Muscle of leg (tissue), 11 donors: Measurements from ENCODE around the gene MED22. TPM values are rescaled to one million over a fixed set of nuclear protein-coding genes. Genes with fewer than 3 reads are reported as not detected.

Experiments
- DNase-seq: peaks from one replicate; pipeline ENCODE4 v3.0.0; 2013
- H3K27ac ChIP-seq: one replicate; pipeline ENCODE4 v1.5.1; 2013; ENCODE audit warnings: mild to moderate bottlenecking, low read length, control low read depth
- H3K27me3 ChIP-seq: one replicate; pipeline ENCODE4 v1.6.1; 2013; ENCODE audit warnings: low read length; ENCODE audit not compliant: control insufficient read depth, insufficient read depth
- H3K36me3 ChIP-seq: one replicate; pipeline ENCODE4 v1.6.1; 2013; ENCODE audit warnings: low read length; ENCODE audit not compliant: control insufficient read depth, insufficient read depth
- H3K4me1 ChIP-seq: one replicate; pipeline ENCODE4 v1.6.1; 2013; ENCODE audit warnings: low read length; ENCODE audit not compliant: control insufficient read depth, insufficient read depth
- H3K4me3 ChIP-seq: one replicate; pipeline ENCODE4 v1.5.1; 2013; ENCODE audit warnings: low read length, control low read depth
- H3K9me3 ChIP-seq: replicated peaks from 2 replicates; pipeline ENCODE4 v1.6.1; 2013; ENCODE audit warnings: low read depth, low read length; ENCODE audit not compliant: control insufficient read depth
- WGBS: methylation state at CpG from one replicate; pipeline ENCODE4 v1.1.5; 2013; ENCODE audit warnings: missing lambda C conversion rate; ENCODE audit not compliant: insufficient coverage; 5-methylcytosine and 5-hydroxymethylcytosine counted together
- polyA plus RNA-seq, 8 donors: library from polyadenylated mRNA; unstranded; fragments of 120-200 nt; gene quantifications; one replicate each; pipeline versions ENCODE4 v1.2.1 to v1.2.3, GENCODE V29; 2013; ENCODE audit warnings: inconsistent platforms in 1 of 8, low replicate concordance in 1 of 8; ENCODE audit not compliant: insufficient read length in 8 of 8, insufficient read depth in 1 of 8
- total RNA-seq: library from RNA; stranded (reverse); fragments of 120-200 nt; gene quantifications from one replicate; pipeline ENCODE4 v1.2.4, GENCODE V29; 2013

The MED22 gene
- total and polyA plus RNA-seq, 9 donors: 22.7 to 29.0 (median 25.9) TPM

DNA sequence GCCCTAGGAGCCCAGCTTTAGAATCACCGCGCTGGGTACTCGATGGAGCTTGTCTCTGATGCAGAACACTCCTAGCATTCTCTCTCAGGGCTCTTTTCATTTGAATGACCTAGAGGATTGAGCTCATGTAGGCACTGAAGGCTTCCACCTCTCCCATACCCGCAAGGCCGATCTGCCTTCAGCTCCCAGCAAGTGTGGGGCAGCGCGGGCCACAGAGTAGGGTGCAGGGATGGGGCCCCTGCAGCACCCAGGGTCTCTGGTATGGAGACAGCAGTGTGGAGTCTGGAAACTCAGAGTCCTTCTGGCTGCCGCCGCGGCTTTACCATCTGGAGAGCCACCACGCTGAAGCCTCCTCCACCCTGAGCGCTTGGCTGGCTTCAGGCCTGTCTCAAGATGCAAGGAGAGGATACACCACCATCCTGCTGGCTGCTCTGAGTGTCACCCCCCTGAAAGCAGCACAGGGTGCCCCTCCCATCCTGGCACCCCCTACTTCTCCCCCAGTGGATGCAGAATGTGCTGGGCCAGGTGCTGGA is 41.2 kb upstream of the MED22 start:
- Histone ChIP-seq H3K36me3 (no peaks in the 10 kb centered on the region), H3K4me3 (no peak overlapping the region), H3K9me3 (no peaks in the 10 kb centered on the region), H3K27ac (no peak overlapping the region), H3K27me3 (no peaks in the 10 kb centered on the region), H3K4me1 (no peaks in the 10 kb centered on the region)
- no peak for DNase-seq
- 93% methylated on average over 7 of the region's 12 CpGs for WGBS

DNA sequence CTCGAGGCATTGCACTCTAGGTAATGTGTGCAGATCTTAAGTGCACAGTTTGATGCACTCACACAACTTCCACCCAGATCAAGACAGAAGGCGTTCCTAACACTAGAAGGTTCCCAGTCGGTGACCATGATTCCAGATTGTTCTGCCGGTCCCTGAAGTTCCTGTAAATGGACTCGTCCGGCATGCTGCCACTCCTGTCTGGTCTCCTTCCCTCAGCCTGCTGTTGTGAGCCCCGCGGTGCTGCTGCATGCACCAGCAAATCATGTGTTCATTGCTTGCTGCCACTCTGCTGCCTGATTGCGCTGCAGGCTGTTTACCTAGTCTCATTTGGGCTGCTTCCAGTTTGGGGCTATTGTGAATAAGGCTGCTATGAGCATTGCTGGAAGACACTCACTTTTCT is 39.7 kb upstream of the MED22 start:
- no peaks in the 10 kb centered on the region for H3K36me3 ChIP-seq
- no peak for DNase-seq
- 76% methylated on average over 8 of the region's 9 CpGs for WGBS

DNA sequence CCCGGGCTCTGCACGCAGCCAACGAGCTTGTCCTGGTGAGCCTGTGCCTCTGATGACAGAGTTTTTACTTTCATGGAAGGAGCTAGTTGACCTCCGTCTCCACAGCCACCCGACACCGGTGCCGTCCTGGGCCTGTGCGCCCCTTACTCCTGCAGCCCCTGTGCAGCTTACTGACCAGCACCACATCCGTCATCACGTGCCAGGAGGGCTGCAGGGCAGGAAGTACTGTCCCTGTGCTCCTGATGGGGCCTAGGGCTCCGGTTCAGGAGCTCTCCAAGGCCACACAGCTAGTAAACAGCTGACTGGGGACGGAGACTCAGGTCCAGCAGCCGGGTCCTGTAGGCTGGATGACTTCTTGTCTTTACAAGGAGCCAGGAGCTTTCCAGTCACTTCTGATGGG is 38.4 kb upstream of the MED22 start:
- DNase-seq: no peak
- Histone ChIP-seq H3K9me3 (no peaks in the 10 kb centered on the region), H3K4me1 (no peaks in the 10 kb centered on the region), H3K27ac (no peak overlapping the region), H3K36me3 (no peaks in the 10 kb centered on the region), H3K27me3 (no peaks in the 10 kb centered on the region), H3K4me3 (no peak overlapping the region)
- 57% methylated on average over 13 of the region's 13 CpGs for WGBS

More for the DNA sequence above, 39.7 kb upstream of the MED22 start:
- no peaks in the 10 kb centered on the region for H3K4me1 ChIP-seq
- no peak overlapping the region for H3K27ac ChIP-seq
- H3K27me3 ChIP-seq: no peaks in the 10 kb centered on the region
- no peaks in the 10 kb centered on the region for H3K9me3 ChIP-seq
- no peak overlapping the region for H3K4me3 ChIP-seq

DNA sequence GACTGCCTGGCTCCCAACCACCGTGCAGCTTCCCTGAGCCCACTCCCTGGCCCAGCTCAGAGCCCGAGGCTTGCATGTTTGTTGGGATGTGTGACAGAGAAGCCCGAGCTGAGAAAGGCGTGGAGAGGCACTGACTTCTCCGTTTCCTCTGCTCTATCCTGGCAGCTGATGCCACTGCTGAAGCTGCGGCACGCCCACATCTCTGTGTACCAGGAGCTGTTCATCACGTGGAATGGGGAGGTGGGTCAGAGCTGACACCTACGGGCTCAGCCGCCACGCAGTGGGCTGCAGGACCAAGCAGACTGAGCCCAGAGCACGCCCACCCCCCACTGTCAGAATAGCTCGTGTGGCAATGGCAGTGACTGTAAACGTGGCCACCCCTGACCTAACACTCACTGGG is 37.5 kb upstream of the MED22 start:
- Histone ChIP-seq H3K4me1 (no peaks in the 10 kb centered on the region), H3K4me3 (no peak overlapping the region), H3K27me3 (no peaks in the 10 kb centered on the region), H3K27ac (no peak overlapping the region), H3K9me3 (no peaks in the 10 kb centered on the region), H3K36me3 (no peaks in the 10 kb centered on the region)
- no peak for DNase-seq
- WGBS: 86% methylated on average over 14 of the region's 14 CpGs

DNA sequence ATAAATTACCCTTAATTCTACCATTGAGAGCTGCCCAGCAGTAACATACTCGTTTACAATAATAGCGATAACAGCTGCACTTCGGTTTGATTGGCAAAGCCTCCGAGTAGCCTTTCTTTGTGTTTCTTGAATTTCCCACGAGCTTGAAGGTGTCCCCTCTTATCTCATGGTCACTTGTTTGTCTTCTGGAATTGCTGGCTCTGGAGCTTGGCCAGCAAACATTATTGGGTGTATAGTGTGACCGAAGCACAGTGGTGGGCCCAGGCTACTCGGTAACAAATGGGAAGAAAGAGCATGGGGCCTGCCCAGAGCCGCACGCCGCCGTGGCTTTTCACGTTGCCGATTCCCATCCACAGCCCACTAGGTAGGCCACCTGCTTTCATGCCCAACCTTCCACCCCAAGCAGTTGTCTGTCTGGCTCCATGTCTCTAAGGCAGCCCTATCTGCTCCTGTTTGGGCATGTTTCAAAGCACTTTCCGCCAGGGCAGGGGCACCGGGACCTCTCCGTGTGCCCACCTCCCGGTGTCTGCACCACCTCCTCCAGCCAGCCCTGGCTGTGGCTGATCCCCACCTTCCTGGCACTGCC is 36.9 kb upstream of the MED22 start:
- Histone ChIP-seq H3K9me3 (no peaks in the 10 kb centered on the region), H3K27me3 (no peaks in the 10 kb centered on the region), H3K36me3 (no peaks in the 10 kb centered on the region), H3K27ac (no peak overlapping the region), H3K4me1 (no peaks in the 10 kb centered on the region), H3K4me3 (no peak overlapping the region)
- DNase-seq: no peak
- 84% methylated on average over 17 of the region's 17 CpGs for WGBS

DNA sequence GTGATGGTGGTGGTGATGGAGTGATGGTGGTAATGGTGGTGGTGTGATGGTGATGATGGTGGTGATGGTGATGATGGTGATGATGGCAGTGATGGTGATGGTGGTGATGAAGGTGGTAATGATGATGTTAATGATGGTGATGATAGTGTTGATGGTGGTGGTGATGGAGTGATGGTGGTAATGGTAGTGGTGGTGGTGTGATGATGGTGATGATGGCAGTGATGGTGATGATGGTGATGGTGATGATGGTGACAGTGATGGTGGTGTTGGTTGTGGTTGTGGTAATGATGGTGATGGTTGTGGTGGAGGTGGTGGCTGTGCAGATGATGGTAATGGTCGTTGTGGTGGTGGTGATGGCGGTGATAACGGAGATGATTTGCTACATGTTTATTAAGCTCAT is 35.5 kb upstream of the MED22 start:
- DNase-seq: no peak
- Histone ChIP-seq H3K9me3 (no peaks in the 10 kb centered on the region), H3K4me3 (no peak overlapping the region), H3K27ac (no peak overlapping the region), H3K27me3 (no peaks in the 10 kb centered on the region), H3K4me1 (no peaks in the 10 kb centered on the region), H3K36me3 (no peaks in the 10 kb centered on the region)
- WGBS: 100% methylated on average over 3 of the region's 3 CpGs

DNA sequence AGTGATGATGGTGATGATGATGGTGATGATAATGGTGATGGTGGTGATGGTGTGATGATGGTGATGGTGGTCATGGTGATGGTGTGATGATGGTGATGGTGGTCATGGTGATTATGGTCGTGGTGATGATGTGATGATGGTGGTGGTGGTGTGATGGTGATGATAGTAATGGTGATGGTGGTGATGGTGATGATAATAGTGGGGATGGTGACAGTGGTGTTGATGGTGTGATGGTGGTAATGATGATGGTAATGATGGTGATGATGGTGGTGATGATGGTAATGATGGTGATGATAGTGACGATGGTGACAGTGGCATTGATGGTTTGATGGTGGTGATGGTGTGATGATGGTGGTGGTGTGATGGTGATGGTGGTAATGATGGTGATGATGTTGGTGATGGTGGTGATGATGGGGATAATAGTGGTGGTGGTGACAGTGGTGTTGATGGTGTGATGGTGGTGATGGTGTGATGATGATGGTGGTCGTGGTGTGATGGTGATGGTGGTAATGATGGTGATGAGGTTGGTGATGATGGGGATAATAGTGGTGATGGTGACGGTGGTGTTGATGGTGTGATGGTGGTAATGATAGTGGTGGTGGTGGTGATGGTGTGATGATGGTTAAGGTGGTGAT is 34.7 kb upstream of the MED22 start:
- no peaks in the 10 kb centered on the region for H3K4me1 ChIP-seq
- H3K36me3 ChIP-seq: no peaks in the 10 kb centered on the region
- no peaks in the 10 kb centered on the region for H3K27me3 ChIP-seq
- H3K27ac ChIP-seq: no peak overlapping the region
- no peak overlapping the region for H3K4me3 ChIP-seq
- WGBS: 91% methylated on average over 4 of the region's 4 CpGs
- DNase-seq: no peak
- peaks cover 3% of the 10 kb centered on the region for H3K9me3 ChIP-seq

DNA sequence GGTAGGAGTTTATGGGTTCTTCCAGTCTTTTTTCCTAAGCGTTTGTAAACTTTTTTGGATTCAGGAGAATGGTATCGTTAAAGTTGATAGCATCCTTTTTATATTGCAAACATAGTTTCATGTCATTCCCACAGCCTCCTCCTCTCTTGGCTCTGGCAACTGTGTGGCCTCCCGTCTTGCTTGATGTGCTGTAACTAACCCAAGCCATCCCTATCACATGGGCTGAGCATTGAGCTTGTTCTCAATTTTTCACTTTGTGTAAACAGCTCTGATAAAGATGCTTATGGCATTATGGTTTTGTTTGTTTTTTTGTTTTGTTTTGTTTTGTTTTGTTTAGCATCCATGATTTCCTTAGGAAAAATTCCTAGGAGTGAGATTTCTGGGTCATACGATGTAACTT is 32.8 kb upstream of the MED22 start:
- no CpG with 5 or more reads among the region's 4 CpGs for WGBS
- no peaks in the 10 kb centered on the region for H3K27me3 ChIP-seq
- peaks cover 3% of the 10 kb centered on the region for H3K4me1 ChIP-seq
- no peak for DNase-seq
- peaks cover 3% of the 10 kb centered on the region for H3K9me3 ChIP-seq
- no peak overlapping the region for H3K27ac ChIP-seq
- H3K4me3 ChIP-seq: no peak overlapping the region
- H3K36me3 ChIP-seq: no peaks in the 10 kb centered on the region

DNA sequence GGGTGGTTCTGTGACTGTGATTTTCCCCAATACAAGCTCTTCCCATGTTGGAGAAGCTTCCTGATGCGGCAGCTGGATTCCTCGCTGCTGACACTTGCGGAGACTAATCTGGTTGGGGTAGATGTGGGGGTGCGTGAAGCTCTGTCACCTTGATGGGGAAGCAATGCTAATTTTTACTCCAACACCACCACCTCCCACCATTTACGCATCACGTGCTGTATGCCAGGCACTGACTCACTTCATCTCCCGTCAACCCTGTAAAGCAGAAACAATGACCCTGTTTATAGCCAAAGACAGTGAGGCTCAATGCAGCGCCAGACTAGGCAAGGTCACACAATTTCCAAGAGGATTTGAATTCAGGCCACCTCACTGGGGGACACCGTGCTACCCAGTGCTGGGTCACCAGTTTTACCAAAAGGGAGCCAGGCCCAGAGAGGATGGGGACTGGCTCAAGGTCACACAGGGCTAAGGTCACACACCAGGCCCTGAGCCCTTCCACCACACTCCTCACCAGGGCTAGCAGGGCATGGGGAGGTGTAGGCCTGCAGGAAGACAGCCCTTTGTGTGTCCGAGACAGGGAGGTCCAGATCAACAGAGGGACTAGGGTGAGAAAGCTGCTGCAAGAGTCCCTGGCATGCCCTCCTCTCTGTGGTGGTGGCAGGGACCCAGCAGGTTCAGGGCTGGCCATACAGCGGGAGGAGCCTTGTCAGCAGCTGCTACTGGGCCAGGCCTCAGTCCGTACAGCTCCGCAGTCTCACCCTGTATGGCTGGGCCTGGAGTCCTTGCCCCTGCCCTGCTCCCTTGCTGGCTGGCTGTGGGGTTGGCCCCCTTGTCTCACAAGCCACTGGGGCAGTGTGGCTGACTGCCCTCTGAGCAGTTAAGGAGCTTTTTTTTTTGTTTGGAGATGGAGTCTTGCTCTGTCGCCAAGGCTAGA is 31.5 kb upstream of the MED22 start:
- DNase-seq: no peak
- 84% methylated on average over 9 of the region's 14 CpGs for WGBS
- no peaks in the 10 kb centered on the region for H3K27me3 ChIP-seq
- no peak overlapping the region for H3K4me3 ChIP-seq
- H3K36me3 ChIP-seq: no peaks in the 10 kb centered on the region
- H3K9me3 ChIP-seq: peaks cover 3% of the 10 kb centered on the region
- no peak overlapping the region for H3K27ac ChIP-seq
- H3K4me1 ChIP-seq: peaks cover 3% of the 10 kb centered on the region

DNA sequence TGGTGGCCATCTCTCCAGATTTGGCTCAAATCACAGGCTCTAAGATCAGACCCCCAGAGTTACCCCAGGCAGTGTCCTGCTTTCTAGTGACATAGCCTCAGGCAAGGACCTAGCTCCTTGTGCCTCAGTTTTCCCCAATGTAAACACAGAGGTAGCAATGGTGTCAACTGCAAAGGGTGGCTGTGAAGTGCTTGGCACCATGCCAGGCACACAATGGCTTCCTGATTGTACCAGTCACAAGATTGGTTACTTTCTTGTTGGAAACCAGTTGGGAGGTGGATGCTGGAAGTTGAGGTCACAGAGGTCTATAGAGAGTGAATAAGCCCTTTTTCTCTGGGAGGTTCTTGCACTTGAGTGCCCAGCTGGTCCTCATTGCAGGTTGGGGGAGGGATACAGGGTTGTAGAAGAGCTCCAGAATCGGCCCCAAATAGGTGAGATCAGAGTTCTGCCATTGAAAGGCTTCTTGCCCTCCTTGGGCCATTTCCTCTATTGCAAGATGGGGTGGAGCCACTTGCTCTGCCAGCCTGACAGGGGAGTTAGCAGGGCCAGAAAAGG is 30.6 kb upstream of the MED22 start:
- DNase-seq: no peak
- 88% methylated on average over 1 of the region's 1 CpG for WGBS
- Histone ChIP-seq H3K9me3 (peaks cover 3% of the 10 kb centered on the region), H3K27ac (no peak overlapping the region), H3K4me1 (peaks cover 3% of the 10 kb centered on the region), H3K4me3 (no peak overlapping the region), H3K36me3 (no peaks in the 10 kb centered on the region), H3K27me3 (no peaks in the 10 kb centered on the region)
